GM12892 (cell line): ENCODE measurements around the gene OSBPL5.

Source experiments
- DNase-seq: peaks from one replicate; pipeline ENCODE4 v3.0.0; 2011; ENCODE audit not compliant: insufficient read length
- FAIRE-seq: peaks from 2 replicates; lab custom pipeline; 2011; peaks lifted over from hg19 to GRCh38; lab: Jason Lieb, UNC
- POLR2A ChIP-seq: IDR thresholded peaks from 2 replicates; pipeline ENCODE4 v1.6.1; 2011; ENCODE audit warnings: low read depth, low read length, control low read depth
- POLR2AphosphoS5 ChIP-seq: IDR thresholded peaks from 2 replicates; pipeline ENCODE4 v1.6.1; 2011; ENCODE audit warnings: low read depth, low read length, control low read depth
- TAF1 ChIP-seq: IDR thresholded peaks from 2 replicates; pipeline ENCODE4 v1.6.1; 2011; ENCODE audit warnings: low read depth, mild to moderate bottlenecking, control low read depth, low read length, borderline replicate concordance

The OSBPL5 gene

DNA sequence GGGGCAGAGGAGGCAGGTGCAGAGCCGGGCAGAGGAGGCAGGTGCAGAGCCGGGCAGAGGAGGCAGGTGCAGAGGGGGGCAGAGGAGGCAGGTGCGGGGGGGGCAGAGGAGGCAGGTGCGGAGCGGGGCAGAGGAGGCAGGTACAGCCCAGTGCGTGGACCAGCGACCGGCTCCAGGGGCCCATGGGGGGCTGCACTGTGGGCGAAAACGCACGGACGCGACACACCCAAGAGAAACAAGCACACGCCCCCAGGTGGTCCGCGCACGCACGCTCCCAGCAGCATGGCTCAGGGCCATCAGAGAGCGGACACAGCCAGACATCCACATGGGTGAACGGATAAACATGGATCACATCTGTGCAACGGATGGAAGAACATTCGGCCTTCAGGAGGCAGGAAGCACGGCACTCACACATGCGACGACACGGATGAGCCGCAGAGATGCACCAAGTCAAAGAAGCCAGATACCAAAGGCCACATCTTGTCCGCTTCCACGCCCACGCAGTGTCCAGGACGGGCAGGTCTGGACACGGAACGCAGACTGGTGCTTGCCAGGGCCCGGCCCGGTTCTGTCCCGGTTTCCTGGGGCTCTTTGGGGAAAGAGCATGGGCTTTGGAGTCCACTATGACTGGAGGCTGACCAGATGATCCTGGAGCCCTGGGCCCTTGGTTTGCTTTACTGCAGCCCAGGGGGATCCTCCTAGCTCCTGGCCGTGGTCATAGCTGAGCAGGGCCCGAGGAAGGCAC lies 21.8 kb downstream of the OSBPL5 start:
- DNase-seq (no peak), FAIRE-seq (no peak)
- TF ChIP-seq POLR2AphosphoS5 (no peak), POLR2A (no peak), TAF1 (no peak)

GRCh38 chr11:3140291-3140603 lies 24.9 kb downstream of the OSBPL5 start:
- FAIRE-seq (no peak), DNase-seq (no peak)
- no peak for TF ChIP-seq POLR2AphosphoS5
- no peak for TF ChIP-seq TAF1

DNA sequence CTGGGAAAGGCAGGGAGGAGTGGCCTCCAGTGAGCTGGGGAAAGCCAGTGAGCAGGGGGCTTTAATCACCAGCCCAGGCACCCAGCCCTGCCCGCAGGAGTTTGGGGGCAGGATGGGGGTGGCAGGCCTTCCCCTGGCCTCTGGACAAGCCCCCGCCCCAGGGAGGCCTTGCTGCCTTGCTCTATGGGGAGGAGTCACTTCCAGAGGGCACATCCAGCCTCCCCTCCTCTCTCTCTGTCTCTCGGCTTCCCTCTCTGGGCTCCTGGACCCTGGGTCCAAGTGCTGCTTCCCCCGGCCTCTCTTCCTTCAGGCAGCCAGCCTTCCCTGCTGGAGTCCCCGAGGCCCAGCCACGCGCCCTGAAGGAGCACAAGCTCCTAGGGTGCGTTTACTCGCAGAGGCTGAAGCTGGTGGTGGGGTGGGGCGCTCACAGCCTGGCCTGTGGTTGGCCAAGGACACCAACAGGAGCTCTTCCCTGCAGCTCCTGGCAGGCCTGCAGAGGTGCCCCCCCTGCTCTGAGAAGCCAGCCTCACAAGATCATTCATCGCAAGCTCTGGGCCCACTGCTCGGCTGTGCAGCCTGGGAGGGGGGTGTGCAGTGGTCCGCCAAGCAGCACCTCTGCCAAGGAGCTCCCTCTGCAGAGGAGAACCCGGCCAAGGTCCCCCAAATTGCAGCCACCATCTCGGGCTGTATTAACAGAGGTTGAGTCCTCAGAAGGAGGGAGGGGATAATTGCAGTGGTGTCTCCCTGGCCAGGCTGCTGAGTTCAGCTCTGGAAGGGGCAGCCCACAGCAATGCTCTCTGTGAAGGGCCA lies 25.4 kb downstream of the OSBPL5 start:
- no peak for DNase-seq
- no peak for FAIRE-seq
- TF ChIP-seq TAF1: no peak
- TF ChIP-seq POLR2A: no peak
- TF ChIP-seq POLR2AphosphoS5: no peak

DNA sequence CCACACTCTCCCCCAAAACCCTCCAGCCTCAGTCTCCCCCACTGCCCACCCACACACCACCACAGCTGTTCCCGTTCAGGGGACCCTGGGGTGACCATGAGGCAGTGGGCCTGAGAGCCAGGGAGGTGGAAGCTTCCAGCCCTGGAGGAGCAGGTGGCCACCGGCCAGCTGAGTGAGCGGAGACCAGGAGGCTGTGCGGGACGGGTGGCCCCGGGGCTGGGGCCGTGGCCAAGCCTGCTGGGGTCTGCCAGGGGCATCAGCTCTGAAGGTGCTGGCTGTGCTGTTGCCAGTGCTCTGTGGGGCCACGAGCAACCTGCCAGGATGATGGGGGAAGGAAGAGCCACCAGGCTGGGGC lies 26.0 kb downstream of the OSBPL5 start:
- no peak for TF ChIP-seq POLR2AphosphoS5
- no peak for TF ChIP-seq TAF1
- no peak for DNase-seq
- no peak for FAIRE-seq

DNA sequence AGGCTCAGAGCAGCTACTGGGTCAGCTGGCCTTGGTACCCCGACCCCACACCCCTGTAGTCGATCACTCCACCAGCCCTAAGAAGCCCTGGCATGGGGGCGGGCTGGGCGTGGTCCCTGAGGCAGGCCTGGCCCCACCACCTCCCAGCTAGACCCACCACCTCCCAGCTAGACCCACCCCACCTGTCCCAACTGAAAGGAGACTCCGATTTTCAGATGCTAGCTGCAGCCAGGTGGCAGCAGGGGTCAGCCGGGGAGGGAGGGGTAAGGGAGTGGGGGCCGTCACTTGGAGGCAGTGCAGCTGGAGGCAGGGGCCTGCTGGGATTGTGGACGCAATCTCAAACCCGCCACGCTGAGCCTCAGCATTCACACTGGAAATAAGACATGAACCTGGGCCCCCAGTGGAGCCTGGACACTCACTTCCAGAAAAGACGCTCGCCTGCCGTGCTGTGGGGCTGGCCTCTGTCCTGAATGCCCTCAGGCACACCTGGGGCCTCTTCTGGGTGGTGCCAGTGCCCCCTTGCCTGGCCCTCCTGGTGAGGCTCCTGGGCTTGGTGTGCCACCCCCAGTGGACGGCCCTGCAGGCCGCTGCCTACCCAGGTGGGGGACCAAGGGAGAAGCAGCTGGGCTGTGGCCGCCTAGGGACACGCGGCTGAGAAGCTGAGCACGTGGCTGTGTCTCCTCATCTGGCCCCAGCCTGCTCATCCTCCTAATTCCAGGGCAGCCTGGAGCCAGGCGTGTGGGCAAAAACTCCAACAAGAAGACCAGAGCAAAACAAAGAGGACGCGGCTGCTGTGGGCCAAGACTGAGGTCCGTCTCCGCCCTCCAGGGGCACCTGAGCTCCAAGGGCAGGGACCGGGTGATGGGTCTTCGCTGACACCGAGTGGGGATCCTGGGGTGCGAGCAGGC lies 26.7 kb downstream of the OSBPL5 start:
- no peak for FAIRE-seq
- DNase-seq: no peak
- TF ChIP-seq POLR2A (no peak), TAF1 (no peak), POLR2AphosphoS5 (no peak)

DNA sequence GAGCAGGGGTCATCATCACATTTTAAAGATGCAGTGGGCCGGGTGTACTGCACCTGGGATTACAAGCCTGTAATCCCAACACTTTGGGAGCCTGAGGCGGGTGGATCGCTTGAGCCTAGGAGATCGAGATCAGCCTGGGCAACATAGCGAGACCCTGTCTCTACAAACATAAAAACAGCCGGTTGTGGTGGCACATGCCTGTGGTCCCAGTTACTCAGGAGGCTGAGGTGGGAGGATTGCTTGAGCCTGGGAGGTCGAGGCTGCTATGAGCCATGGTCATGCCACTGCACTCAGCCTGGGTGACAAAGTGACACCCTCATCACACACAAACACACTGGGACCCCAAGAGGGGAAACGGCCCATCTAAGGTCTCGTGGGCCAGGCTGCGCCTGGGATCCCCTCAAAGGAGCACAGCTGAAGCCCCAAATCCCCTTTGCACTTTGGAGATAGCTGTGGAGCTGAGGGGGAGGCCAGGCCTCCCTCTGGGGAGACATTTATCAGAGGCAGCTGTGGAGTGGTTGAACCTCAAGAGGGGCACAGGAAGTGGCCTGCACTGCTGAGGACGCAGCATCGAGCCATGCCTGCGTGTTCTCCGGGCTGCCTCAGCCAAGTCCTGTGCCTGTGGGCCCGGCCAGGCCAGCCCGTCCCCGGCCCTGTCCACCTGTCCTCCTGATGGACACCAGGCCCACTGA lies 27.5 kb downstream of the OSBPL5 start:
- FAIRE-seq: no peak
- TF ChIP-seq POLR2A (no peak), POLR2AphosphoS5 (no peak), TAF1 (no peak)
- DNase-seq: no peak

- TF ChIP-seq POLR2A (no peak), TAF1 (no peak), POLR2AphosphoS5 (no peak)
- FAIRE-seq (no peak), DNase-seq (no peak)
Observed at GRCh38 chr11:3136546-3137455, 28.3 kb downstream of the OSBPL5 start.

- DNase-seq (no peak), FAIRE-seq (no peak)
- TF ChIP-seq POLR2AphosphoS5: no peak
- TF ChIP-seq TAF1: no peak
- TF ChIP-seq POLR2A: no peak
Observed at GRCh38 chr11:3135481-3136440, 29.3 kb downstream of the OSBPL5 start.

DNA sequence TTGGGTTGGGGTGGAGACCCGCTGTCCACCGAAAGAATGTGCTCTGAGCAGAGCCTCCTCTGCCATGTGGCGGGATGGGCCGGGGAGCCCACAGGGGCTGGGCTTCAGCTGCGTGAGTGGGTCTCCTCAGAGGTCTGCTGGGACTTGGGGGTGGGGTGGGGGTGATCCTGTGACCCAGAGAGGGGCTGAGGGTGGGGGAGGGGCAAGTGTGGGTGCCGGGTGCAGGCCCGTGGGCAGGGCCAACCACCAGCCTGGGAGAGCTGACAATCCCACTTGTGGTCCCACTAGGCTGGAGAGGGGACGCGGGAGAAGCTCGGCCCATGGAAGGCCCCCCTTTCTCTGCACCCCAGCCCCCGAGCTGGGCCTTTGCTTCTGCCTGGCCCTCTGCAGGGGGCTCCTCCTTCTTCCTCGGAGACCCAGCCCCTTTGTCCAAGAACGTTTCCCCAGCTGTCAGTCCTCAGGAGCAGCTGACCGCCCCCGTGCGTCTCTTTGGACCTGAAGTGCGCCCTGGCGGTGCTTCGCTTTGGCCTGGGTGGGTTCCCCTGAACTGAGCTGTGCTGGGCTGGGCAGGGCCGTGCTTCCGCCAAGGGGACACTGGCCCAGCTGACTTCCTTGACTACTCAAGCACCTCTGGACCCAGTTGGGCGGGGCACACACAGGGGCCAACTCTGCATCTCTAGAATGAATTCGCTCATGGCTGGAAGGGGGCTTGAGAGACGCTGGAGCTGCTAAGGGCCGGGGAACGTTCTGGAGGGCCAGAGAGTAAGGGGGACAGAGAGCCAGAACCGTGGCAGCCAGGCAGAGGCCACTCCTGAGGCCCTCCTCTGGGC lies 30.2 kb downstream of the OSBPL5 start:
- no peak for DNase-seq
- TF ChIP-seq POLR2AphosphoS5: no peak
- no peak for TF ChIP-seq TAF1
- no peak for TF ChIP-seq POLR2A
- no peak for FAIRE-seq
